Immature natural killer cell (primary cell): ENCODE measurements around the gene HOXD12. TPM values are rescaled to one million over a fixed set of nuclear protein-coding genes. Genes with fewer than 3 reads are reported as not detected.

Experiments used
- DNase-seq, 3 donors: peaks; one replicate each; pipeline ENCODE4 v3.0.0; 2022; ENCODE audit warnings: mixed read lengths in 1 of 3
- H3K27ac Mint-ChIP-seq, 6 donors: one replicate each; pipeline ENCODE4 v1.8.0; 2020; ENCODE audit warnings: mixed read lengths in 6 of 6, mild to moderate bottlenecking in 5 of 6, inconsistent platforms in 4 of 6, moderate library complexity in 3 of 6
- H3K27me3 Mint-ChIP-seq, 3 donors: one replicate each; pipeline ENCODE4 v1.8.0; 2020 to 2021; ENCODE audit warnings: low read depth in 3 of 3, mild to moderate bottlenecking in 3 of 3, mixed read lengths in 3 of 3, moderate library complexity in 3 of 3, inconsistent platforms in 1 of 3
- H3K36me3 Mint-ChIP-seq, 3 donors: one replicate each; pipeline ENCODE4 v1.8.0; 2020; ENCODE audit warnings: mixed read lengths in 3 of 3, inconsistent platforms in 2 of 3, mild to moderate bottlenecking in 2 of 3
- H3K4me1 Mint-ChIP-seq, 2 donors: one replicate each; pipeline ENCODE4 v1.8.0; 2020; ENCODE audit warnings: inconsistent platforms in 2 of 2, mild to moderate bottlenecking in 2 of 2, mixed read lengths in 2 of 2, moderate library complexity in 1 of 2
- H3K4me3 Mint-ChIP-seq, 5 donors: one replicate each; pipeline ENCODE4 v1.8.0; 2020; ENCODE audit warnings: mild to moderate bottlenecking in 5 of 5, mixed read lengths in 5 of 5, inconsistent platforms in 3 of 5, moderate library complexity in 3 of 5
- H3K9me3 Mint-ChIP-seq, 6 donors: one replicate each; pipeline ENCODE4 v1.8.0; 2020; ENCODE audit warnings: mild to moderate bottlenecking in 6 of 6, mixed read lengths in 6 of 6, inconsistent platforms in 4 of 6, moderate library complexity in 3 of 6
- polyA plus RNA-seq, 3 donors: library from polyadenylated mRNA; unstranded; fragments of 300-500 nt; fragmentation: Illumina TruSeq; gene quantifications; one replicate each; pipeline ENCODE4 v1.2.3, GENCODE V29; 2021

The HOXD12 gene
- polyA plus RNA-seq, 3 donors from 2014 or later: not detected

- Mint-ChIP-seq H3K27ac (no peak overlapping the region), H3K27me3 (peaks cover 58 to 63% (median 59%) of the 10 kb centered on the region in 3 donors), H3K36me3 (peaks cover 0 to 6% (median 3%) of the 10 kb centered on the region in 3 donors), H3K4me3 (peak overlapping the region in 1 of 5 donors; percentile 13), H3K9me3 (peaks cover 0 to 54% (median 19%) of the 10 kb centered on the region in 6 donors), H3K4me1 (peaks cover 6 to 14% of the 10 kb centered on the region in 2 donors)
- DNase-seq: no peak
Observed at GRCh38 chr2:176075481-176075880, 24.1 kb upstream of the HOXD12 start.

DNA sequence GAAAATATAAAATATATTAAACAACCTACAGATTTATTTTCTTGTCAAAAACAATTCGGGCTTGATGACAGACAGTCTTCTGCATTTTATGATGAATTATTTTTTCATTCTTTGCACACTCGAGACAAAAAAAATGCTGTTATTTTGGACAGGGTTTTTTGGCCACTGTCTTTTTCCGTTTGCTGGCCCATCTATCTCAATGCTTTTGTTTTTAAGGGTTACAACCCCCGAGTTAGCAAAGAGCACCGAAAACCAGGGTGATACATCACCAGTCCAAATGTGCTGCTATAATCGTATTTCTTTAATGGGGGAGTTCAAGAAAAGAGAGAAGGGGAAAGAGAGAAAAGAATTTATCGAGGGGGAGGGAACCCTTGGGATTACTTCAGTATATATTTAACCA is 23.5 kb upstream of the HOXD12 start:
- Mint-ChIP-seq H3K9me3 (peaks cover 2 to 59% (median 22%) of the 10 kb centered on the region in 6 donors), H3K27ac (no peak overlapping the region), H3K27me3 (peaks cover 58 to 64% (median 64%) of the 10 kb centered on the region in 3 donors), H3K4me3 (no peak overlapping the region), H3K36me3 (peaks cover 0 to 6% (median 4%) of the 10 kb centered on the region in 3 donors), H3K4me1 (peaks cover 9 to 15% of the 10 kb centered on the region in 2 donors)
- DNase-seq: no peak

DNA sequence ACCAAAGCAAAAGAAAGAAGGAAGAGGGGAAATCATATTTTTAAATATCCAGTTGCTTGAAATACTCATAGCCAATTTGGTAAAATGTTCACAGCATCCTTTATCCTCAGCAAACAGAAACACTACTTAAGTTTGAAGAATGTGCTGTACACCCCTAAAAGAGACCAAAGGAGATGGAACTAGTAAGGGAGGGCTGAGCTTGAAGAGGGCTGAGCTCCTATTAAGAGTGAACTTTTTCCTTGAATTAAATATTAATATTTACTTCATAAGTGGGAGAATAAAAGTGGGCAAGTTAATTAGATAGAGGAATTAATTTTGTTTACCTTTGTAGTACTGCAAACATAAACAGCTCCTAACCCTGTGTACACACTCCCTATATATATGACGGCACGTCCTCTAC is 22.8 kb upstream of the HOXD12 start:
- Mint-ChIP-seq H3K4me3 (no peak overlapping the region), H3K27ac (no peak overlapping the region), H3K9me3 (peaks cover 10 to 66% (median 26%) of the 10 kb centered on the region in 6 donors), H3K4me1 (peaks cover 12 to 21% of the 10 kb centered on the region in 2 donors), H3K27me3 (peaks cover 62 to 71% (median 69%) of the 10 kb centered on the region in 3 donors), H3K36me3 (peaks cover 0 to 8% (median 6%) of the 10 kb centered on the region in 3 donors)
- no peak for DNase-seq

DNA sequence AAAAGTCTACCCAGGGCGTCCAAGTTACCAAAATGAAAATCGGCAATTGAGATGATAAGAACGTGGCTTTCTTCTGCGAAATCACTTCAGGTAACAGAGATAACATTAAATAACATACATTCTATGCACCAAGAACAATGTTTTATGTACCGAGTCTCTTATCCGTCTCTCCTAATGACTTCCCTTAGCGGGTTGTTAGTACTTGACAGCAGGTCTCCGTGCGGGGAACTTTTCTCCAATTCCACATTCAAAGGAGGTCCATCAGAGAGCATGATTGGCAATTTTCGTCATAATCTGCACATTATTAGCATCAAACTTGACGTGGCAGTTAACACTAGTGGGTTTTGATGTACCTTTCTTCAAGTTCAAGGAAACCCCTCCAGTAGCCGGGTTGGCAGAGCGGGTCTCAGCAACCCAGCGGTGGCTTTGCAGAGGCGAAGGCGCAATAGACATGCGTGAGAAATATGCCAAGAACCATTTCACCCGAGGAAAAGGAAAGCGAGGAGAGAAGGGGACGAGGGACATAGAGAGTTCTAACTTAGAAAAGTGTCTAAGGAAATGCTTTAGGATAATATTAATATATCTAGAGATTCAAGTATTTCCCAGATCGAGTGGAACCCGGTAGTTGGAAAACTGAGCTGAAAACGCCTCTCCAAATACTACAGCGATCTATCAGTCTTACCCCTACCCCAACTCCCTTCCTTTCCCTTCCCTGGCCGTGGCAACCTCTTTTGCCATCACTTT is 20.9 kb upstream of the HOXD12 start:
- H3K9me3 Mint-ChIP-seq: peaks cover 11 to 62% (median 31%) of the 10 kb centered on the region in 6 donors
- DNase-seq: no peak
- peak overlapping the region; percentile 65 to 83 (median 69) for H3K4me3 Mint-ChIP-seq
- peaks cover 75 to 79% (median 76%) of the 10 kb centered on the region in 3 donors for H3K27me3 Mint-ChIP-seq
- peaks cover 13 to 24% of the 10 kb centered on the region in 2 donors for H3K4me1 Mint-ChIP-seq
- H3K27ac Mint-ChIP-seq: peak overlapping the region in 2 of 6 donors; percentile 47 to 83
- peaks cover 0 to 8% (median 4%) of the 10 kb centered on the region in 3 donors for H3K36me3 Mint-ChIP-seq

DNA sequence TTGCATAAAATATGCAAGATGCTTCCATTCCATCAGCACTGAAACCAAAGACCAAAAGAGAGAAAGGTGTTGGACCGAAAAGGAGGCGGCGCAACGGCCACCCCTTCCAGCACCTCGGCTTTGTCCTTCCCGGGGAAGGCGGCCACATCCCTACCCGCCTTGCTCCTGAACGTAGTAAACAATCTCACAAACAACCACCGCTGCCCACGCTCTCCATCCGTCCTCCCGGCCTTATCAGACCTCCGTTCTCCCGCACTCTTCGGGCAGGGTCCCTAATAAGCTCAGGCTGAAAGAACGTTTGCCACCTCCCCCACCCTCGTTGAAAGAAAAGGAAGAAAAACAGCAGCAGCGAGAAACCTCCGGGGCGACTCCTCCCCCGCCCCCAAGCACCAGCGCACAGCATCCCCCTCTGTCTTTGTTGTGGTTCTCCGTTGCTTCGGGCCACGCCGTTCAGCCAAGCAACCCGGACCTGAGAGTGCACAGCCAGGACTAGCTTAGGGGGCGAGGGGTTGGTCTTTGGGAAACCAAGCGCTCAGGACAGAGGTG is 20.2 kb upstream of the HOXD12 start:
- H3K36me3 Mint-ChIP-seq: peaks cover 0 to 13% (median 4%) of the 10 kb centered on the region in 3 donors
- peaks cover 11 to 67% (median 31%) of the 10 kb centered on the region in 6 donors for H3K9me3 Mint-ChIP-seq
- DNase-seq: no peak
- peaks cover 78 to 84% (median 80%) of the 10 kb centered on the region in 3 donors for H3K27me3 Mint-ChIP-seq
- peaks cover 13 to 27% of the 10 kb centered on the region in 2 donors for H3K4me1 Mint-ChIP-seq
- H3K27ac Mint-ChIP-seq: peak overlapping the region in 3 of 6 donors; percentile 47 to 83 (median 66)
- H3K4me3 Mint-ChIP-seq: peak overlapping the region; percentile 65 to 83 (median 69)

DNA sequence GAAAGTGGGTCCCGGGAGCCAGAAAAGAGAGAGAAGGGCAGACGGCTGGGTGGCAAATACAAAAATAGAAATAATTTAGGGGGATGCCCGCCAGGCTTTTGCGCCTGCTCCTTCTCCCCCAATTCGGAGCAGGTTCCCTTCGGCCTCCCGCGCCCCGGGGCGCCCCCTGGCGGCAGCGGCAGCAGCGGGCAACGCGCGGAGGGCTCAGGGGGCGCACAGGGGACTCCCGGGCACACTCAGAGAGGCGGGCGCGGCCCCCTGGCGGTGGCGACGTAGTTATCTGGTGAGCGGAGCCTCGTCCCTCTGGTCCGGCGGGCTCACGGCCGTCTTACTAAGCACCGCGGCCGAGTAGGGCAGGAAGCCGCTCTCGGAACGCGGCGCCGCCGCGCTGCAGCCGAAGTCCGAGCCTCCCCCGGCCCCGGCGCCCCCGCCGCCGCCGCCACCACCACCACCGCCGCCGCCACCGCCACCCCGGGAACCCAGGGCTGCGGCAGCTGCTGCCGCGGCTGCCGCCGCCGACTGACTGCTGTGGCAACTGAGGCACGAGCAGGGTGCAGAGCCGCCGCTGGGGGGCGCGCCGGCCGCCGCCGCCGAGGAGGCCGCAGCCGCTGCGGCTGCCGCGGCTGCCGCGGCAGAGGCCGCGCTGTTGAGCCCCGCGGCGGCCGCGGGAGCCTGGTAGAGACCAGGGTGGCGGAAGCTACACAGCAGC is 19.6 kb upstream of the HOXD12 start:
- Mint-ChIP-seq H3K4me3 (peak overlapping the region; percentile 65 to 83 (median 69)), H3K36me3 (peaks cover 0 to 13% (median 4%) of the 10 kb centered on the region in 3 donors), H3K27me3 (peaks cover 80 to 84% (median 80%) of the 10 kb centered on the region in 3 donors), H3K27ac (peak overlapping the region in 2 of 6 donors; percentile 47 to 83), H3K4me1 (peaks cover 15 to 27% of the 10 kb centered on the region in 2 donors), H3K9me3 (peaks cover 11 to 72% (median 31%) of the 10 kb centered on the region in 6 donors)
- DNase-seq: no peak

DNA sequence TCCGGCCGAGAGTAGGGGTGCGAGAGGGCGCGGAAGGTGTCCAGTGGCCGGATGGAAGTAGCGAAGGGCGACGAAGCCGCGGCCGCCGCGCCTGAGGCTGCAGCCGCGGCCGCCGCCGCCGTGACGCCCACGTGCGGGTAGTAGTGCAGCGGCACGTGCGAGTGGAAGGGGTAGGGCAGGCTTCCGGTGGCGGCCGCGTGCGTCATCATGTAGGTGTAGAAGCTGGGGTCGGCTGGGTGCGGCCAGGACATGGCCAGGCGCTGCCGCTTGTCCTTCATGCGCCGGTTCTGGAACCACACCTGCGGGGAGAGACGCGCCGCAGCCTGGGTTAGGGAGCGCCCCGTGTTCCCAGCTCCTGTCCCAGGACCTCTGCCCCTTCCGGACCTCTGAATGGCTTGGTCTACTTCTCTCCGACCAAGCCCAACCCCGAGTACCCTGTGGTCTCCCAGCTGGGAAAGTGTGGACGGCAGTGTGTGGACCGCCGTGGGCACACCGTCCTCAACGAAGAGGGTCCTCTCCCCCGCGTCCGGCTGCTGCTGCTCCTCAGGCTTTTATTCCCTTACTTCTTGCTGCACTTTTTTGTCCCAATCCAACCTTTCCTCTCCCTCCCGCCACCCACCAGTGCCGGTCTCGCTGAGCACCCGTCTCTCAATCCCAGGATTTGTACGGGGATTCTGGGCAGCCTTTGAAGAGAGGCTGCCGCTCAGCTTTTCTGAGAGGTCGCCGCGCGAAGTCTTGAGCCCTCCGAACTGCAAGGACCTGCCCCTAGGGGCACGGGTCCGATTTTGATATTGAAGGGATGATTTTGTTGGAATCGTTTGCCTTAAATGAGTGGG is 18.8 kb upstream of the HOXD12 start:
- H3K4me1 Mint-ChIP-seq: peaks cover 15 to 27% of the 10 kb centered on the region in 2 donors
- DNase-seq: peak; percentile 38 to 56 (median 50)
- peak overlapping the region; percentile 42 to 61 (median 55) for H3K4me3 Mint-ChIP-seq
- H3K27me3 Mint-ChIP-seq: peaks cover 79 to 85% (median 81%) of the 10 kb centered on the region in 3 donors
- H3K27ac Mint-ChIP-seq: peak overlapping the region in 3 of 6 donors; percentile 42 to 86 (median 75)
- peaks cover 11 to 64% (median 30%) of the 10 kb centered on the region in 6 donors for H3K9me3 Mint-ChIP-seq
- peaks cover 0 to 13% (median 4%) of the 10 kb centered on the region in 3 donors for H3K36me3 Mint-ChIP-seq

DNA sequence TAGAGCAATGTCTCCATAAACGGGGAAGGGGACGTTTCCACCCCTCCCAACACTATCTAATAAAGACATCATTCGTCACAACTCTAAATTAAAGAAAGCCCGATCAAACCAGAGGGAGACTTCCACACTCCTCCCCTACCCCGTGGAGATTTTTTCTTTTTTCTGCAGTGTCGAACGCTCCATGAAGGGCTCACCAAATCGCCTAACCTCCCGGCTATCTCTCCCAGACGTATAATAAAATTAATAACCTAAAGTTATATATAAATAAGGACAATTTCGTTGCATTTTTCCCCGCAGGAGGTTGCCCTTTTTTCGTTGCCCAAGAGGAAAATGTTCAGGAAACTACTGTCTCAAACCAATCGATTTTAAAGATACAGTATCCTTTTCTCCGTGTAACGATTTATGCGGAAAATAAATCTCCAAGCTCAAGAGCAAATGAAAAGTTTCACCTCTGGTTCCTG is 18.2 kb upstream of the HOXD12 start:
- peaks cover 77 to 88% (median 80%) of the 10 kb centered on the region in 3 donors for H3K27me3 Mint-ChIP-seq
- peaks cover 15 to 27% of the 10 kb centered on the region in 2 donors for H3K4me1 Mint-ChIP-seq
- H3K36me3 Mint-ChIP-seq: peaks cover 0 to 13% (median 4%) of the 10 kb centered on the region in 3 donors
- DNase-seq: no peak
- peaks cover 11 to 59% (median 29%) of the 10 kb centered on the region in 6 donors for H3K9me3 Mint-ChIP-seq
- H3K4me3 Mint-ChIP-seq: peak overlapping the region; percentile 42 to 61 (median 55)
- peak overlapping the region in 3 of 6 donors; percentile 42 to 86 (median 75) for H3K27ac Mint-ChIP-seq

- Mint-ChIP-seq H3K4me1 (peaks cover 15 to 27% of the 10 kb centered on the region in 2 donors), H3K9me3 (peaks cover 11 to 61% (median 28%) of the 10 kb centered on the region in 6 donors), H3K27ac (peak overlapping the region in 3 of 6 donors; percentile 18 to 86 (median 75)), H3K36me3 (peaks cover 0 to 15% (median 7%) of the 10 kb centered on the region in 3 donors), H3K4me3 (peak overlapping the region in 4 of 5 donors; percentile 4 to 61 (median 48)), H3K27me3 (peaks cover 81 to 92% (median 81%) of the 10 kb centered on the region in 3 donors)
- no peak for DNase-seq
Observed at GRCh38 chr2:176081837-176082524, 17.6 kb upstream of the HOXD12 start.

DNA sequence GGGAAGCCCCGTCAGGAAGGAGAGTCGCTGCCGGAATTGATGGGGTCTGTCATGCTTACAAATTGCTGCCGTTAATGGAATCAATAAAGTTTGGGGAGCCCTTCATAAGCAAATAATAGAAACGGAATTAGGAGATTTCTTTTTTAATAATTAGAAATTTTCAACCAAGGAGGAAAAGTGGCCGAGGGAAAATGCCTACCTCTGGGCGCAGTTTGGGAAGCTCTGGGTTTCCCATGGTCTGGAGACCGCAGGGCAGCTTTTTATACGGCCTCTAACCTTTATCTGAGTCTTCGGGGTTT is 17.1 kb upstream of the HOXD12 start:
- H3K27me3 Mint-ChIP-seq: peaks cover 82 to 92% (median 86%) of the 10 kb centered on the region in 3 donors
- peak overlapping the region in 2 of 5 donors; percentile 42 to 52 for H3K4me3 Mint-ChIP-seq
- H3K9me3 Mint-ChIP-seq: peaks cover 11 to 65% (median 29%) of the 10 kb centered on the region in 6 donors
- peak overlapping the region in 3 of 6 donors; percentile 49 to 86 (median 64) for H3K27ac Mint-ChIP-seq
- peaks cover 0 to 16% (median 8%) of the 10 kb centered on the region in 3 donors for H3K36me3 Mint-ChIP-seq
- peaks cover 16 to 27% of the 10 kb centered on the region in 2 donors for H3K4me1 Mint-ChIP-seq
- no peak for DNase-seq

DNA sequence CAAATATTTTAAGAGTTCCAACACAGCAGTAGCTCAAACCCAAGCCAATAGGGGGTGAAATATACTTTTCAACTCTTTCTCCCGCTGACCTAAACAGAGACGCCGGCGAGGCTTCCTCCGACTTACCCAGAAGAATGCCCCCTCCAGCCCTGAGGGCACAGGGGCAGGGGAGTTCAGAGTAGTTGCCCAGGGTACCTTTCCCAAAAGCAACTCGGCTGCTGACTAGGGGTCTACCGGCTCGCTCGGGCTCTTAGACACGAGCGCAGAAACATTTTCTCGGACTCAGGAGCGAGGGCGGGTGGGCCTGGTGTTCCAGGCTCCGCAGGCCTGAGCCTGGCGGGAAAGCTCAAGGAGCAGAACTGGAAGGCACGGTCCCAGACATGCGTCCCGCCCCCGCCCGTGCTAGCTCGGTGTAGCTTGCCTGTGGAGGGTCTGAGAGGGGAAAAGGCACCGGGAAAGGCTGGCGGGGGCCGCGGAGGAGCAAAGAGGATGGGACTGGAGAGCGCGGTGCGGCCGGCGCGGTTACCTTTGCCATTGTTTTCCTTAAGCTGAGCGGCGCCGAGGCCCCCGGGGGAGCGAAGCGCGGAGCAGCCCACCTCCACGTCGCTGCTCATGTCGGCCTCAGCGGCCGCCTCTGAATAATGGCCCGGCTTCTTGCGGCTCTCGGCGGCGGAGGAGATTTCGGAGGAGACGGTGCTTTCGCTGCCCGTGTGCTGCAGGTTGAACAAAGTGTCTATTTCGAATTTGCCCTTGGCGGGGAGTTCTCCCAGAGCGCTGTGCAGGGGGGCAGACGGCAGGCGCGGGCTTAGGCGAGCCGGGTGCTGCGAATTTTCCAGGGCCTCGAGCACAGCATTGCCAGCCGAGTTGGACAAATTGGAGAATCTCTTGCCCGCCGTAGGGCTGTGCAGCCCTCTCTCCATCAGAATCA is 16.5 kb upstream of the HOXD12 start:
- peak overlapping the region in 2 of 5 donors; percentile 49 to 74 for H3K4me3 Mint-ChIP-seq
- no peak for DNase-seq
- peak overlapping the region in 3 of 6 donors; percentile 49 to 86 (median 64) for H3K27ac Mint-ChIP-seq
- peaks cover 19 to 31% of the 10 kb centered on the region in 2 donors for H3K4me1 Mint-ChIP-seq
- peaks cover 85 to 96% (median 89%) of the 10 kb centered on the region in 3 donors for H3K27me3 Mint-ChIP-seq
- peaks cover 0 to 16% (median 8%) of the 10 kb centered on the region in 3 donors for H3K36me3 Mint-ChIP-seq
- peaks cover 11 to 67% (median 29%) of the 10 kb centered on the region in 6 donors for H3K9me3 Mint-ChIP-seq
